Activated CD4-positive, alpha-beta T cell treated with anti-CD3 and anti-CD28 coated beads, Interleukin-2, amount 10 ng/mL, durations not matched to agents 24 days and 14 days (primary cell): Measurements from ENCODE around the gene GNG3. TPM values are rescaled to one million over a fixed set of nuclear protein-coding genes. Genes with fewer than 3 reads are reported as not detected.
"Not testable (repeated sequence)": the region's sequence is repeated elsewhere in the genome, so short reads cannot be mapped to it uniquely, and the experiment has no call there.

ENCODE experiments used
- DNase-seq: peaks from one replicate; pipeline ENCODE4 v3.0.0; 2022
- H3K27ac Mint-ChIP-seq: one replicate; pipeline ENCODE4 v1.8.0; 2022; ENCODE audit warnings: mild to moderate bottlenecking, mixed read lengths
- H3K27me3 Mint-ChIP-seq: one replicate; pipeline ENCODE4 v1.8.0; 2022; ENCODE audit warnings: mixed read lengths
- H3K36me3 Mint-ChIP-seq: one replicate; pipeline ENCODE4 v1.8.0; 2022; ENCODE audit warnings: low read depth, mild to moderate bottlenecking, mixed read lengths
- H3K4me1 Mint-ChIP-seq: one replicate; pipeline ENCODE4 v1.8.0; 2021; ENCODE audit warnings: mixed read lengths
- H3K4me3 Mint-ChIP-seq: one replicate; pipeline ENCODE4 v1.8.0; 2022; ENCODE audit warnings: mild to moderate bottlenecking, moderate library complexity, mixed read lengths
- H3K9me3 Mint-ChIP-seq: one replicate; pipeline ENCODE4 v1.8.0; 2021; ENCODE audit warnings: mixed read lengths
- intact Hi-C: fragments of 100-400 bp; cut with micrococcal nuclease; formaldehyde crosslinking; loops from one replicate; pipeline ENCODE4 v1.15.1; 2023
- total RNA-seq: library from RNA; stranded (reverse); gene quantifications from 2 replicates; pipeline ENCODE4 v1.2.3, GENCODE V29; 2022

GNG3 gene
- total RNA-seq, 1 donor from 2014 or later = not detected

DNA sequence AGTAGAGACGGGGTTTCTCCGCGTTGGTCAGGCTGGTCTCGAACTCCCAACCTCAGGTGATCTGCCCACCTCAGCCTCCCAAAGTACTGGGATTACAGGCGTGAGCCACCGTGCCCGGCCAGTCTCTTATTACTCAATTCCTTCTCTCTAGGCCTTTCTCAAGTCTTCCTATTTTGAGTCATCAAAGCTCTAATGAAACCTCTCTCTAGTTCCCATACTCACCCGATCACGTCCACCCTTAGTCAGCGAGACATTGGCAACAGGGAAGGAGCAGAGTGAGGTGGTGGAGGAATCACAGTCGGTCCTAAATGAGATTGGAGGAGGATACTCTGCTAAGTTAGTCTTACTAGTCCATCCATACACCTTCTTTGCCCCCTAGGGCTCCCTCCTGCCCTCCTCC is 5.2 kb upstream of the GNG3 start:
- intact Hi-C loops = no loop called here
- no peak overlapping the region for H3K27ac Mint-ChIP-seq
- no peak for DNase-seq
- peaks cover 14% of the 10 kb centered on the region for H3K4me1 Mint-ChIP-seq
- H3K4me3 Mint-ChIP-seq = no peak overlapping the region
- H3K27me3 Mint-ChIP-seq = no peaks in the 10 kb centered on the region
- no peaks in the 10 kb centered on the region for H3K9me3 Mint-ChIP-seq
- peaks cover 20% of the 10 kb centered on the region for H3K36me3 Mint-ChIP-seq

- peaks cover 27% of the 10 kb centered on the region for H3K4me1 Mint-ChIP-seq
- intact Hi-C loops, H3K27me3 Mint-ChIP-seq, H3K4me3 Mint-ChIP-seq, H3K9me3 Mint-ChIP-seq, DNase-seq, H3K27ac Mint-ChIP-seq: not testable (repeated sequence)
- H3K36me3 Mint-ChIP-seq = peaks cover 20% of the 10 kb centered on the region
Observed at GRCh38 chr11:62703921-62704320, 3.6 kb upstream of the GNG3 start.

GRCh38 chr11:62705413-62705812 is 2.1 kb upstream of the GNG3 start:
- H3K27me3 Mint-ChIP-seq = no peaks in the 10 kb centered on the region
- no peaks in the 10 kb centered on the region for H3K9me3 Mint-ChIP-seq
- peak overlapping the region; percentile 96 for H3K4me3 Mint-ChIP-seq
- H3K27ac Mint-ChIP-seq = peak overlapping the region; percentile 89
- DNase-seq = no peak
- H3K36me3 Mint-ChIP-seq = peaks cover 33% of the 10 kb centered on the region
- intact Hi-C loops = loop anchor here (5.0 kb wide), 2 partner anchors 67 to 93 kb away; partner anchors contain the start of genes EML3, ROM1 and TAF6L
- H3K4me1 Mint-ChIP-seq = peaks cover 33% of the 10 kb centered on the region

DNA sequence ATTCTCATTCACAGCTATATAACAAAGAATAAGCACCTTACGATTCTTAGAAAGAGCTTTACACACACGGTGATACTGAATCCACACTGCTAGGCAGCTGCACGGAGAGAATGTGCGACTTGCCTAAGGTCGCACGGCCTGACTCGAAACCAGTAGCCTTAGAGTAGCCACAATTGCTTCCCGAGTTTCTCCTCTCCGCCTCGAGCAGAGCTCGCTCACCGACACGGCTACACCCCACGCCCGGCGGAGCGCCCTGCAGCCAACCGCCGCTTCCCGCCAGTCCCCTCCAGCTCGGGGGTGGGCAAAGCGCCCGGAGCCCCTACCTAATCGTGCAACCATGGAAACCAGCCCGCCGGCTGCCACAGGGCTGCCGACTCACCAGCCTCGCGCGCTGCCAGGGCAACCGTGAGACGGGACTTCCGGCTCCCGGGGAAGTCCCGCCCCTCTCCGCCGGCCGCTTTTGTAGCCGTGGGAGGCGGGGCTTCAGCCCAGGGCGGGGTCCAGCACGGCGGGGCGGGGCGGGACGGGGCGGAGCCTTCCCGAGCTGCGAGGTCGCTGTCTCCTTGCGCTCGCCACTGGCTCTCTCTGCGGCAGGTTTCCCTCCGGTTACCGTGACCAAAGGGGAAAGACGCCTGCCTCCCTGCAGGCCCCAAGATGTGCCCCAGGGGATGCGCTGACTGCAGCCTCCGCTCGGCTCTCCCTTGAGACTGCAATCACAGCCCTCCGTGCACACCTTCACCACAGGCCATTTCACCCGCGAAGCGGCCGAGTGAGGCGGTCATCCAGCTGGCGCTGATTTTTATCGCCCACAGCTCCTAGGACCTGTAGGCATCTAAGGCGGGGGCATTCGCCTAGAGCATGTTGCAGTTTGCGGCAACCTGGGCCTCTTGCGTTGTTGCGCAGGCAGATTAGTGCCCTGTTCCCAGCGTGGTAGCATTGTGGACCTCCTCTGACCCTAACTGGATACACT is 1.3 kb upstream of the GNG3 start:
- Mint-ChIP-seq H3K4me1 (peaks cover 33% of the 10 kb centered on the region), H3K27me3 (no peaks in the 10 kb centered on the region), H3K4me3 (peak overlapping the region; percentile 96), H3K36me3 (peaks cover 35% of the 10 kb centered on the region), H3K9me3 (no peaks in the 10 kb centered on the region), H3K27ac (peak overlapping the region; percentile 89)
- intact Hi-C loops = loop anchor here (5.0 kb wide), 2 partner anchors 66 to 94 kb away; partner anchors contain the start of genes EML3, ROM1 and TAF6L
- peak; percentile 97 for DNase-seq

DNA sequence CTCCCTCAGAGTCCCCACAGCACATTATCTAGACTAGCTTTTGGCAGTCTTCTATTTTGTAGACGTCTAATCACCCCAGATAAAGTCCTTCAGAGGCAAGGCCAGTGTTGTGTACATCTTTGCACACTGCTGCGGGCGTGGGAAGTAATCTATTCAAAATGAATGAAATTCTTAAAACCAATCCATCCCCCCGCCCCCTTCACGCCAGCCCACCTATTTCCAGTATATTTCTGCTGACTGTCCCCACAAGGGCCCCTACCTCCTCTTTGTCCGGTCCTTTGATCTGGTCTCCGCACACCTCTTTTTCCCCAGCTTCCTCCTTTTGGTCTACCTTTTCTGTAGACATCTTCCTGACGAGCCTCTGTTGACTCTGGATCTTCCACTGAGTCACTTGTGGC is 627 bp upstream of the GNG3 start:
- Mint-ChIP-seq H3K27me3 (no peaks in the 10 kb centered on the region), H3K9me3 (no peaks in the 10 kb centered on the region), H3K4me1 (peaks cover 33% of the 10 kb centered on the region), H3K27ac (peak overlapping the region; percentile 71), H3K4me3 (peak overlapping the region; percentile 96), H3K36me3 (peaks cover 37% of the 10 kb centered on the region)
- intact Hi-C loops = loop anchor here (5.0 kb wide), 2 partner anchors 65 to 95 kb away; partner anchors contain the start of genes EML3, ROM1 and TAF6L
- DNase-seq = no peak

GRCh38 chr11:62708392-62708791 is 916 bp downstream of the GNG3 start:
- Mint-ChIP-seq H3K4me3 (peak overlapping the region; percentile 91), H3K27ac (peak overlapping the region; percentile 95), H3K27me3 (no peaks in the 10 kb centered on the region), H3K4me1 (peaks cover 46% of the 10 kb centered on the region), H3K36me3 (peaks cover 43% of the 10 kb centered on the region), H3K9me3 (no peaks in the 10 kb centered on the region)
- no peak for DNase-seq
- intact Hi-C loops = loop anchor here (2.0 to 5.0 kb wide), 4 partner anchors 36 to 96 kb away; partner anchors contain the start of genes EML3, LBHD1, ROM1 and TAF6L

DNA sequence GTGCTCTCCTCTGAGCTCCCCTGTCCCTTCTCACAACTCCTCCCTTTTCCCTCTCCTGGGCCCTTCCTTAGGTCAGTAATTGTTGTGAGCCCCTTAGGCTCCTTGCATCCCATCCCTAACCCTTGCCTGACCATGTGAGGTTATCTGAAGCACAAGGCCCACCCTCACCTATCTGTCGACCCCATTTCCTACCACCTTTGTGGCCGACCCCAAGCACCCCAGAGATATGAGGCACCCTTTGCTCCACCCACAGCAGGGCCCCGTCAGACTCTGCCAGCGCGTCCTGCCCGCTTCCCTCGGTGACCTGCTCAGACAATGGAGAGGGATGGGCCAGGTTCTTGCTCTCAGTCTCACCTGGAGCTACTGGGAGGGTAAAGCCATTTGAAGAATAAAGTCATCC is 1.3 kb downstream of the GNG3 start:
- peak; percentile 85 for DNase-seq
- Mint-ChIP-seq H3K4me3 (peak overlapping the region; percentile 91), H3K27me3 (no peaks in the 10 kb centered on the region), H3K27ac (peak overlapping the region; percentile 95), H3K36me3 (peaks cover 47% of the 10 kb centered on the region), H3K4me1 (peaks cover 50% of the 10 kb centered on the region), H3K9me3 (no peaks in the 10 kb centered on the region)
- intact Hi-C loops = loop anchor here (1.0 to 5.0 kb wide), 9 partner anchors 19 to 117 kb away; partner anchors contain the start of genes EML3, GANAB, HNRNPUL2 and LBHD1

DNA sequence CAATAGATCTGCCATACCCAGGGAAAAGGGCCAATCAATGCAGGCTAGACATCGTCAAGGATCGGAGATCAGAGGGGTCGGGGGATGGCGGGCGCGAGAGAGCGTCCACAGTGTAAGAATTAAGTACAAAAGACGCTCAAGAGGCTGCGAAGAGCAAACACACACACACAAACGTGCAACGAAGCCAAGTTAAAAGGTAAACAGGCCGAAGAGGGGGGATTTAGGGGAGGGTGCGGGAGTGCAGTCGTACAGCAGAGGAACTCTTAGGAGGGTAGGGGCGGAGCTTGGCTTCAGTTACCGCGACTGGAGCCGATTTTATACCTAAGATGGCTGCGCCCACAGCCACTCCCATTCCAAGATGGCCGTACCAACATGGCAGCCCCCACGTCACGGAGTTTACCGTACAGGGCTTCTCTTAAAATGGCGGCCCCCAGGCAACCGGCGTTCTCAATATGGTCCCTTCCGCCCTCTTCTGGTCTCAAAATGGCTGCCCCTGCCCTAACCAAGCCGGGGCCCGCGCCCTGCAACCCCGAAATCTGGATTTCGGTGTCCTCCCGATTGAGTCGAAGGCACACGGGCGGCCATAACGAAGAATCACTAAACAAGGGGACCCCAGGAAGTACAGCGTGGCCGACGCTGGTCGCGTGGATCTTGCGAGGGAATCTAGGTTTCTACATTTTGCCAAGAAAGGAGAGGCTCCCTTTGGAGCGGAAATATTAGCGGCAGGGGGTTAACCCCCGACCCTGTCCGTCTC is 1.9 kb downstream of the GNG3 start:
- DNase-seq = peak; percentile 98
- Mint-ChIP-seq H3K27ac (peak overlapping the region; percentile 95), H3K9me3 (no peaks in the 10 kb centered on the region), H3K27me3 (no peaks in the 10 kb centered on the region), H3K36me3 (peaks cover 53% of the 10 kb centered on the region), H3K4me1 (peaks cover 54% of the 10 kb centered on the region), H3K4me3 (peak overlapping the region; percentile 91)
- intact Hi-C loops = loop anchor here (1.0 to 5.0 kb wide), 9 partner anchors 18 to 118 kb away; partner anchors contain the start of genes EML3, GANAB, HNRNPUL2 and LBHD1

- Mint-ChIP-seq H3K27ac (peak overlapping the region; percentile 95), H3K36me3 (peaks cover 56% of the 10 kb centered on the region), H3K9me3 (no peaks in the 10 kb centered on the region), H3K27me3 (no peaks in the 10 kb centered on the region), H3K4me1 (peaks cover 58% of the 10 kb centered on the region), H3K4me3 (peak overlapping the region; percentile 91)
- DNase-seq = peak; percentile 83
- intact Hi-C loops = no loop called here
Observed at GRCh38 chr11:62710001-62710345, 2.5 kb downstream of the GNG3 start.

DNA sequence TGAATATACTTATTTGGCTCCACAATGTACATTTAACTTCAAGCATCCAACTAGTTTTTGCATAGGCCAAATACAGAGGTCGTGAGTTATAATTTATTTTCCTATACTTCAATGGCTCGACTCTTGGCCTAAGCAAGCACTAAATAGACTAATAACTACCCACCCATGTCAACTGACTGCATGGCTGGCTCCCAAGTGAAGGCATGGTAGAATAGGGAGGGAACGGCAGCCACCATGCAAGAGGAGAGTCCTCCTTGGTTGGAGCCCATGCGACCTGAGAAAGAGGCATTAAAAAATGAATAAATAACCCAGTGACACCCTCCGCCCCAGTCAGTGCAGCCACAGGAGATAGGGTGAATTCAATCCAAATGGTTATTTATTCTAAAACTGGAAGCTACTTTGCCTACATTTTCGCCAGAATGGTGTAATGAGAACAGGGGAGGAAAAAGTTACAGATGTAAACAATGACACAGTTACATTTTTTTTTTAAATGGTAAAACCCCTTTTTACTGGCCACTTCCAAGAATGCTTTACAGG is 4.9 kb downstream of the GNG3 start:
- H3K27me3 Mint-ChIP-seq = no peaks in the 10 kb centered on the region
- peak; percentile 65 for DNase-seq
- H3K4me1 Mint-ChIP-seq = peaks cover 61% of the 10 kb centered on the region
- peak overlapping the region; percentile 92 for H3K27ac Mint-ChIP-seq
- intact Hi-C loops = no loop called here
- H3K4me3 Mint-ChIP-seq = peak overlapping the region; percentile 75
- no peaks in the 10 kb centered on the region for H3K9me3 Mint-ChIP-seq
- H3K36me3 Mint-ChIP-seq = peaks cover 74% of the 10 kb centered on the region

DNA sequence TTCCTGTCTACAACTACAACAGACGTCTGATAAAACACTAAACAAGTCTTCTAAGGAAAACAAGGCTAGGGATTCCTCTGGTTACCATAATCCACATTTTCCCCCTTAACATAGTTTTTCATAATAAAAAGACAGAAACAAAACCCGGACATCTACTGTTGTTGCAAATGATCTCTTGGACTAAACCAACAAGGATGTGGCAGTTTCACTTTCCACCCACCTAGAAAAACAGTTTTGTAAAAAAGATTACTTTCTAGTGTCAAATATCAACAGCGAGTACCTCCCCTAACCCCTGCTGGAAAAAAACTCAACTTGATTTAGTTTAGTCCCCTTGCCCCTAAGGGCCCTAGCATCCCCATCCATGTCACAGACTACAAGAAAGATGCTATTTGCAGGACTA is 5.4 kb downstream of the GNG3 start:
- Mint-ChIP-seq H3K4me1 (peaks cover 62% of the 10 kb centered on the region), H3K27ac (peak overlapping the region; percentile 92), H3K27me3 (no peaks in the 10 kb centered on the region), H3K4me3 (peak overlapping the region; percentile 75), H3K9me3 (no peaks in the 10 kb centered on the region), H3K36me3 (peaks cover 79% of the 10 kb centered on the region)
- peak; percentile 74 for DNase-seq
- intact Hi-C loops = no loop called here

- intact Hi-C loops = no loop called here
- H3K9me3 Mint-ChIP-seq = no peaks in the 10 kb centered on the region
- DNase-seq = peak; percentile 64
- H3K4me3 Mint-ChIP-seq = peak overlapping the region; percentile 75
- peaks cover 83% of the 10 kb centered on the region for H3K36me3 Mint-ChIP-seq
- H3K4me1 Mint-ChIP-seq = peaks cover 62% of the 10 kb centered on the region
- no peaks in the 10 kb centered on the region for H3K27me3 Mint-ChIP-seq
- peak overlapping the region; percentile 92 for H3K27ac Mint-ChIP-seq
Observed at GRCh38 chr11:62713343-62713742, 5.9 kb downstream of the GNG3 start.
